ENCODE results near the gene KIF23.

KIF23 gene

GRCh38 chr15:69463182-69463756 is 49.1 kb downstream of the KIF23 start:
- TF ChIP-seq L3MBTL2 (conservative IDR thresholded peaks at IDR 0.05) (0 out of 2 replicates have a peak, but pooled peaks have one; percentile 29), FOXA1 (IDR thresholded peaks at IDR 0.05) (no peak)
- ChIA-PET POLR2A (interaction anchor here (0.5 to 3.7 kb wide), 16 partner anchors 9 to 1145 kb away, joined by 3 to 116 read pairs (median 3); partner anchors contain the start of genes KIF23 and RPLP1), CTCF (interaction anchor here (0.5 to 2.2 kb wide), 16 partner anchors 9 to 1448 kb away, joined by 3 to 25 read pairs (median 4); partner anchors contain the start of gene RPLP1)
- DNase-seq (ENCODE audit: extremely low spot score) = no peak

GRCh38 chr15:69465253-69465652 is 51.1 kb downstream of the KIF23 start:
- DNase-seq (ENCODE audit: extremely low spot score) = no peak
- CTCF ChIA-PET = interaction anchor here (0.6 to 1.1 kb wide), 2 partner anchors 14 to 17 kb away, joined by 3 to 4 read pairs; no protein-coding TSS in a partner anchor
- TF ChIP-seq FOXM1 (IDR thresholded peaks at IDR 0.05; ENCODE audit: borderline replicate concordance) = no peak
- TF ChIP-seq BHLHE40 (IDR thresholded peaks at IDR 0.05; ENCODE audit: borderline replicate concordance) = no peak
- TF ChIP-seq ARNT (IDR thresholded peaks at IDR 0.05) = no peak
- TF ChIP-seq LEF1 (IDR thresholded peaks at IDR 0.05; ENCODE audit: borderline replicate concordance) = no peak
- POLR2A ChIA-PET = interaction anchor here (1.0 kb wide), 1 partner anchor 12 kb away, joined by 3 read pairs; no protein-coding TSS in a partner anchor

GRCh38 chr15:69466733-69467132 is 52.6 kb downstream of the KIF23 start:
- TF ChIP-seq ARNT (IDR thresholded peaks at IDR 0.05) (no peak), LEF1 (IDR thresholded peaks at IDR 0.05; ENCODE audit: borderline replicate concordance) (no peak), HDGF (IDR thresholded peaks at IDR 0.05; ENCODE audit: borderline replicate concordance) (no peak), FOXA1 (IDR thresholded peaks at IDR 0.05) (no peak), PKNOX1 (IDR thresholded peaks at IDR 0.05) (no peak), ZNF384 (IDR thresholded peaks at IDR 0.05) (no peak), SP1 (IDR thresholded peaks at IDR 0.05) (no peak), BHLHE40 (IDR thresholded peaks at IDR 0.05; ENCODE audit: borderline replicate concordance) (no peak), NFRKB (IDR thresholded peaks at IDR 0.05) (no peak), SUZ12 (IDR thresholded peaks at IDR 0.05) (no peak), FOXK2 (IDR thresholded peaks at IDR 0.05) (no peak), L3MBTL2 (conservative IDR thresholded peaks at IDR 0.05) (no peak), CTBP1 (IDR thresholded peaks at IDR 0.05; ENCODE audit: borderline replicate concordance) (no peak), FOXM1 (IDR thresholded peaks at IDR 0.05; ENCODE audit: borderline replicate concordance) (no peak)
- CTCF ChIA-PET = interaction anchor here (1.0 to 2.4 kb wide), 4 partner anchors 10 to 435 kb away, joined by 3 to 16 read pairs (median 6); no protein-coding TSS in a partner anchor
- no peak for DNase-seq (ENCODE audit: extremely low spot score)
- POLR2A ChIA-PET = interaction anchor here (1.0 kb wide), 1 partner anchor 421 kb away, joined by 3 read pairs; no protein-coding TSS in a partner anchor

- DNase-seq (ENCODE audit: extremely low spot score) = no peak
- TF ChIP-seq SP1 (IDR thresholded peaks at IDR 0.05) (no peak), PKNOX1 (IDR thresholded peaks at IDR 0.05) (no peak), FOXK2 (IDR thresholded peaks at IDR 0.05) (no peak), ELF4 (IDR thresholded peaks at IDR 0.05) (no peak), ARNT (IDR thresholded peaks at IDR 0.05) (no peak), BHLHE40 (IDR thresholded peaks at IDR 0.05; ENCODE audit: borderline replicate concordance) (no peak), FOXA1 (IDR thresholded peaks at IDR 0.05) (no peak), ZNF384 (IDR thresholded peaks at IDR 0.05) (no peak), TARDBP (IDR thresholded peaks at IDR 0.05) (no peak), FOXM1 (IDR thresholded peaks at IDR 0.05; ENCODE audit: borderline replicate concordance) (no peak), LEF1 (IDR thresholded peaks at IDR 0.05; ENCODE audit: borderline replicate concordance) (no peak), CTBP1 (IDR thresholded peaks at IDR 0.05; ENCODE audit: borderline replicate concordance) (no peak), SUZ12 (IDR thresholded peaks at IDR 0.05) (no peak)
- ChIA-PET POLR2A (interaction anchor here (1.0 to 2.9 kb wide), 2 partner anchors 12 to 15 kb away, joined by 3 to 24 read pairs; partner anchors contain the start of gene RPLP1), CTCF (interaction anchor here (0.8 to 2.4 kb wide), 2 partner anchors 9 to 79 kb away, joined by 3 to 16 read pairs; no protein-coding TSS in a partner anchor)
Observed at GRCh38 chr15:69467636-69468035, 53.5 kb downstream of the KIF23 start.

GRCh38 chr15:69468241-69469121 is 54.3 kb downstream of the KIF23 start:
- no peak for DNase-seq (ENCODE audit: extremely low spot score)
- TF ChIP-seq SP1 (IDR thresholded peaks at IDR 0.05) = no peak
- TF ChIP-seq TARDBP (IDR thresholded peaks at IDR 0.05) = no peak
- TF ChIP-seq BHLHE40 (IDR thresholded peaks at IDR 0.05; ENCODE audit: borderline replicate concordance) = no peak
- TF ChIP-seq SUZ12 (IDR thresholded peaks at IDR 0.05) = no peak
- TF ChIP-seq PKNOX1 (IDR thresholded peaks at IDR 0.05) = no peak
- no peak for TF ChIP-seq NFRKB (IDR thresholded peaks at IDR 0.05)
- no peak for TF ChIP-seq L3MBTL2 (conservative IDR thresholded peaks at IDR 0.05)
- TF ChIP-seq CTBP1 (IDR thresholded peaks at IDR 0.05; ENCODE audit: borderline replicate concordance) = no peak
- no peak for TF ChIP-seq ARNT (IDR thresholded peaks at IDR 0.05)
- no peak for TF ChIP-seq FOXA1 (IDR thresholded peaks at IDR 0.05)
- TF ChIP-seq LEF1 (IDR thresholded peaks at IDR 0.05; ENCODE audit: borderline replicate concordance) = no peak
- TF ChIP-seq FOXM1 (IDR thresholded peaks at IDR 0.05; ENCODE audit: borderline replicate concordance) = no peak
- TF ChIP-seq ELF4 (IDR thresholded peaks at IDR 0.05) = no peak
- TF ChIP-seq ZNF384 (IDR thresholded peaks at IDR 0.05) = no peak
- TF ChIP-seq FOXK2 (IDR thresholded peaks at IDR 0.05) = no peak
- ChIA-PET CTCF (interaction anchor here (0.7 to 2.4 kb wide), 2 partner anchors 8 to 999 kb away, joined by 3 to 16 read pairs; no protein-coding TSS in a partner anchor), POLR2A (interaction anchor here (1.0 to 2.9 kb wide), 2 partner anchors 13 to 16 kb away, joined by 3 to 24 read pairs; partner anchors contain the start of gene RPLP1)
